Caco-2 (cell line): Measurements from ENCODE around the gene ACER3. TPM values are rescaled to one million over a fixed set of nuclear protein-coding genes. Genes with fewer than 3 reads are reported as not detected.

Experiments
- BruUV-seq: library from RNA; stranded (reverse); fragments of 400-500 nt; replicated peaks from 2 replicates; lab custom pipeline; 2021; lab: Mats Ljungman, UMichigan
- CTCF ChIA-PET: fragments of 300-600 bp; sonication (Branson Sonifier 250); formaldehyde crosslinking; loops from one replicate; lab custom pipeline; 2022; ENCODE audit warnings: antibody characterized with exemption; lab: Charles Lee
- POLR2A ChIA-PET: fragments of 300-600 bp; sonication (Branson Sonifier 250); formaldehyde crosslinking; loops from one replicate; lab custom pipeline; 2022; ENCODE audit warnings: antibody characterized with exemption; lab: Charles Lee
- DNase-seq, 2 experiments: peaks; one replicate each; pipeline versions ENCODE4 v3.0.0 to v3.0.0-alpha.2; 2020 to 2022
- H3K27me3 ChIP-seq: replicated peaks from 2 replicates; pipeline ENCODE4 v1.6.0; 2011; ENCODE audit warnings: low read length; ENCODE audit not compliant: control insufficient read depth, insufficient read depth
- H3K36me3 ChIP-seq: 2 replicates; pipeline ENCODE4 v1.5.1; 2011; ENCODE audit warnings: low read length; ENCODE audit not compliant: control insufficient read depth, insufficient read depth
- H3K4me1 ChIP-seq: fragments of 250-450 bp; sonication (Bioruptor Pico); 2 replicates; pipeline ENCODE4 v1.5.1; 2020; ENCODE audit warnings: mild to moderate bottlenecking
- H3K4me3 ChIP-seq: 2 replicates; pipeline ENCODE4 v1.5.1; 2011; ENCODE audit warnings: low read depth, mild to moderate bottlenecking, control low read depth, low read length
- H3K9me3 ChIP-seq: fragments of 250-450 bp; sonication (Bioruptor Pico); 2 replicates; pipeline ENCODE4 v1.5.1; 2020; ENCODE audit warnings: mild to moderate bottlenecking, moderate library complexity
- H3K27ac Mint-ChIP-seq: one replicate; pipeline ENCODE4 v1.8.0; 2022; ENCODE audit warnings: mixed read lengths; ENCODE audit not compliant: unreplicated experiment
- H3K27me3 Mint-ChIP-seq: one replicate; pipeline ENCODE4 v1.8.0; 2022; ENCODE audit warnings: mixed read lengths; ENCODE audit not compliant: insufficient read depth, unreplicated experiment
- H3K36me3 Mint-ChIP-seq: one replicate; pipeline ENCODE4 v1.8.0; 2022; ENCODE audit warnings: mild to moderate bottlenecking, mixed read lengths; ENCODE audit not compliant: insufficient read depth, unreplicated experiment
- H3K4me1 Mint-ChIP-seq: one replicate; pipeline ENCODE4 v1.8.0; 2022; ENCODE audit warnings: low read depth, mixed read lengths; ENCODE audit not compliant: unreplicated experiment
- H3K4me3 Mint-ChIP-seq: one replicate; pipeline ENCODE4 v1.8.0; 2022; ENCODE audit warnings: mild to moderate bottlenecking, moderate library complexity, mixed read lengths; ENCODE audit not compliant: unreplicated experiment
- H3K9me3 Mint-ChIP-seq: one replicate; pipeline ENCODE4 v1.8.0; 2022; ENCODE audit warnings: mixed read lengths; ENCODE audit not compliant: unreplicated experiment
- intact Hi-C: fragments of 100-400 bp; cut with micrococcal nuclease; formaldehyde crosslinking; loops from one replicate; pipeline ENCODE4 v1.10.0; 2022; ENCODE audit not compliant: unreplicated experiment
- total RNA-seq: library from RNA; stranded (reverse); gene quantifications from 2 replicates; pipeline ENCODE4 v1.2.3, GENCODE V29; 2022
- TF ChIP-seq, protein P1 (sequence below), 2 experiments: fragments of 200-600 bp in 1 of 2; IDR thresholded peaks; 1 replicate in 1 of 2; 2 replicates in 1 of 2; pipeline versions ENCODE4 v1.5.1 to v1.8.0; 2011 to 2022; ENCODE audit warnings: antibody characterized with exemption in 1 of 2, control low read depth in 1 of 2, inconsistent platforms in 1 of 2, low read depth in 1 of 2, low read length in 1 of 2, mild to moderate bottlenecking in 1 of 2, moderate library complexity in 1 of 2; ENCODE audit not compliant: insufficient read depth in 1 of 2, severe bottlenecking in 1 of 2, unreplicated experiment in 1 of 2

The ACER3 gene
- total RNA-seq, 1 experiment from 2014 or later = 37.5 TPM

GRCh38 chr11:77029829-77030228 is 169.1 kb downstream of the ACER3 start:
- TF ChIP-seq, protein P1, sequence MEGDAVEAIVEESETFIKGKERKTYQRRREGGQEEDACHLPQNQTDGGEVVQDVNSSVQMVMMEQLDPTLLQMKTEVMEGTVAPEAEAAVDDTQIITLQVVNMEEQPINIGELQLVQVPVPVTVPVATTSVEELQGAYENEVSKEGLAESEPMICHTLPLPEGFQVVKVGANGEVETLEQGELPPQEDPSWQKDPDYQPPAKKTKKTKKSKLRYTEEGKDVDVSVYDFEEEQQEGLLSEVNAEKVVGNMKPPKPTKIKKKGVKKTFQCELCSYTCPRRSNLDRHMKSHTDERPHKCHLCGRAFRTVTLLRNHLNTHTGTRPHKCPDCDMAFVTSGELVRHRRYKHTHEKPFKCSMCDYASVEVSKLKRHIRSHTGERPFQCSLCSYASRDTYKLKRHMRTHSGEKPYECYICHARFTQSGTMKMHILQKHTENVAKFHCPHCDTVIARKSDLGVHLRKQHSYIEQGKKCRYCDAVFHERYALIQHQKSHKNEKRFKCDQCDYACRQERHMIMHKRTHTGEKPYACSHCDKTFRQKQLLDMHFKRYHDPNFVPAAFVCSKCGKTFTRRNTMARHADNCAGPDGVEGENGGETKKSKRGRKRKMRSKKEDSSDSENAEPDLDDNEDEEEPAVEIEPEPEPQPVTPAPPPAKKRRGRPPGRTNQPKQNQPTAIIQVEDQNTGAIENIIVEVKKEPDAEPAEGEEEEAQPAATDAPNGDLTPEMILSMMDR (IDR thresholded peaks at IDR 0.05; ENCODE audit: insufficient read depth in 1 of 2, low read depth in 1 of 2, low read length in 1 of 2, severe bottlenecking in 1 of 2, unreplicated experiment in 1 of 2) = no peak
- no peak overlapping the region for H3K4me3 Mint-ChIP-seq
- peaks cover 17% of the 10 kb centered on the region for H3K4me1 Mint-ChIP-seq
- ChIA-PET CTCF (interaction anchor here (1.9 to 3.2 kb wide), 3 partner anchors 16 to 110 kb away, joined by 5 to 9 read pairs (median 5); no protein-coding TSS in a partner anchor), POLR2A (no interaction called here)
- H3K27me3 ChIP-seq = no peaks in the 10 kb centered on the region
- BruUV-seq = no TSS peak
- H3K4me1 ChIP-seq = peaks cover 31% of the 10 kb centered on the region
- H3K36me3 ChIP-seq = no peaks in the 10 kb centered on the region
- no peaks in the 10 kb centered on the region for H3K36me3 Mint-ChIP-seq
- intact Hi-C loops = no loop called here
- no peak overlapping the region for H3K4me3 ChIP-seq
- no peaks in the 10 kb centered on the region for H3K9me3 Mint-ChIP-seq
- no peaks in the 10 kb centered on the region for H3K27me3 Mint-ChIP-seq
- H3K27ac Mint-ChIP-seq = no peak overlapping the region
- DNase-seq = no peak
- no peaks in the 10 kb centered on the region for H3K9me3 ChIP-seq

GRCh38 chr11:77030834-77031414 is 170.2 kb downstream of the ACER3 start:
- no peaks in the 10 kb centered on the region for H3K36me3 Mint-ChIP-seq
- ChIA-PET CTCF (interaction anchor here (0.6 to 3.2 kb wide), 5 partner anchors 15 to 1204 kb away, joined by 3 to 9 read pairs (median 4); no protein-coding TSS in a partner anchor), POLR2A (no interaction called here)
- H3K9me3 ChIP-seq = no peaks in the 10 kb centered on the region
- TF ChIP-seq, protein P1 (IDR thresholded peaks at IDR 0.05; ENCODE audit: insufficient read depth in 1 of 2, low read depth in 1 of 2, low read length in 1 of 2, severe bottlenecking in 1 of 2, unreplicated experiment in 1 of 2) = no peak
- H3K36me3 ChIP-seq = no peaks in the 10 kb centered on the region
- intact Hi-C loops = no loop called here
- no peaks in the 10 kb centered on the region for H3K27me3 ChIP-seq
- peaks cover 27% of the 10 kb centered on the region for H3K4me1 Mint-ChIP-seq
- H3K4me3 Mint-ChIP-seq = no peak overlapping the region
- no peak overlapping the region for H3K27ac Mint-ChIP-seq
- peaks cover 36% of the 10 kb centered on the region for H3K4me1 ChIP-seq
- H3K27me3 Mint-ChIP-seq = no peaks in the 10 kb centered on the region
- no peak for DNase-seq
- no peak overlapping the region for H3K4me3 ChIP-seq
- BruUV-seq = no TSS peak
- H3K9me3 Mint-ChIP-seq = no peaks in the 10 kb centered on the region

DNA sequence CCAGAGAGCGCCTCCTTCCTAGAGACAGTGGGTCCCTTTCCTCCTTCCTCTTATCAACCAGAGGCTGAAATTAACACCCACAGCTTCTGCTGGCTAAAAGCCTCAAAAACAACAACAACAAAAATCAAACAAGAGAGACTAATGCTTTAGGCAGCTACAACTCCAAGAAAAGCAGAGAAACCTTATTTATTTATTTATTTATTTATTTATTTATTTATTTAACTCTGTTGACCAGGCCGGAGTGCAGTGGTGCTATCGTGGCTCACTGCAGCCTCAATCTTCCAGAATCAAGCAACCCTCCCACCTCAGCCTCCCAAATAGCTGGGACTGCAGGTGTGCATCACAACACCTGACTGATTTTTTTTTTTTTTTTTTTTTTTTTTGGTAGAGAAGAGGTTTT is 170.9 kb downstream of the ACER3 start:
- DNase-seq = no peak
- Mint-ChIP-seq H3K36me3 (no peaks in the 10 kb centered on the region), H3K9me3 (no peaks in the 10 kb centered on the region), H3K4me1 (peaks cover 28% of the 10 kb centered on the region), H3K27ac (no peak overlapping the region), H3K27me3 (no peaks in the 10 kb centered on the region), H3K4me3 (no peak overlapping the region)
- H3K4me3 ChIP-seq = no peak overlapping the region
- no peaks in the 10 kb centered on the region for H3K27me3 ChIP-seq
- no TSS peak for BruUV-seq
- TF ChIP-seq, protein P1 (IDR thresholded peaks at IDR 0.05; ENCODE audit: insufficient read depth in 1 of 2, low read depth in 1 of 2, low read length in 1 of 2, severe bottlenecking in 1 of 2, unreplicated experiment in 1 of 2) = no peak
- H3K36me3 ChIP-seq = no peaks in the 10 kb centered on the region
- CTCF ChIA-PET = interaction anchor here (0.6 kb wide), 1 partner anchor 16 kb away, joined by 3 read pairs; no protein-coding TSS in a partner anchor
- intact Hi-C loops = no loop called here
- no peaks in the 10 kb centered on the region for H3K9me3 ChIP-seq
- H3K4me1 ChIP-seq = peaks cover 36% of the 10 kb centered on the region
- POLR2A ChIA-PET = no interaction called here
